ENCODE data around the gene SDK1. TPM values are rescaled to one million over a fixed set of nuclear protein-coding genes. Genes with fewer than 3 reads are reported as not detected.

SDK1 gene
- total and polyA plus RNA-seq, 12 donors = 1.0 to 5.3 (median 3.2) TPM

DNA sequence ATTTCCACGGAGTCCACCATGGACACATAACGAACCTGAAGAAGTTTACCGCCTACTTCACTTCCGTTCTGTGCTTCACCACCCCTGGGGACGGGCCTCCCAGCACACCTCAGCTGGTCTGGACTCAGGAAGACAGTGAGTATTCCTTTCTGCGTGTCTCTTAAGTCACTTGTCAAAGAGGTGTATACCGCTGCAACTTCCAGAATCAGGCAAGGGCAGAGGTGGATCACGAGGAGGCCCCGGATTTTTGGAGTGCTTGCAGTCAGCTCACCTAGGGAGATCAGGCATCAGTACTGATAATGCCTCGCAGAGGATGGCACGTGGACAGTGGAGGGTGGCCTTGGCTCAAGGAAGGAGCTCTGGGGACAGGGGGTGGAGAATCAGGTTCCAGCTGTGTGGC, 750.6 kb downstream of the SDK1 start:
- ATAC-seq (no peak), DNase-seq (no peak)
- Histone ChIP-seq H3K4me1 (no peaks in the 10 kb centered on the region), H3K27me3 (peaks cover 0 to 3% (median 0%) of the 10 kb centered on the region in 7 donors), H3K9me3 (peaks cover 0 to 4% (median 0%) of the 10 kb centered on the region in 11 donors), H3K36me3 (no peaks in the 10 kb centered on the region), H3K4me3 (no peak overlapping the region), H3K27ac (no peak overlapping the region)
- WGBS, 2 donors = 89% methylated on average over 11 of the region's 11 CpGs
- intact Hi-C loops (cut with DNase I) = no loop called here
- TF ChIP-seq, protein P1, sequence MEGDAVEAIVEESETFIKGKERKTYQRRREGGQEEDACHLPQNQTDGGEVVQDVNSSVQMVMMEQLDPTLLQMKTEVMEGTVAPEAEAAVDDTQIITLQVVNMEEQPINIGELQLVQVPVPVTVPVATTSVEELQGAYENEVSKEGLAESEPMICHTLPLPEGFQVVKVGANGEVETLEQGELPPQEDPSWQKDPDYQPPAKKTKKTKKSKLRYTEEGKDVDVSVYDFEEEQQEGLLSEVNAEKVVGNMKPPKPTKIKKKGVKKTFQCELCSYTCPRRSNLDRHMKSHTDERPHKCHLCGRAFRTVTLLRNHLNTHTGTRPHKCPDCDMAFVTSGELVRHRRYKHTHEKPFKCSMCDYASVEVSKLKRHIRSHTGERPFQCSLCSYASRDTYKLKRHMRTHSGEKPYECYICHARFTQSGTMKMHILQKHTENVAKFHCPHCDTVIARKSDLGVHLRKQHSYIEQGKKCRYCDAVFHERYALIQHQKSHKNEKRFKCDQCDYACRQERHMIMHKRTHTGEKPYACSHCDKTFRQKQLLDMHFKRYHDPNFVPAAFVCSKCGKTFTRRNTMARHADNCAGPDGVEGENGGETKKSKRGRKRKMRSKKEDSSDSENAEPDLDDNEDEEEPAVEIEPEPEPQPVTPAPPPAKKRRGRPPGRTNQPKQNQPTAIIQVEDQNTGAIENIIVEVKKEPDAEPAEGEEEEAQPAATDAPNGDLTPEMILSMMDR (IDR thresholded peaks at IDR 0.05) = no peak

DNA sequence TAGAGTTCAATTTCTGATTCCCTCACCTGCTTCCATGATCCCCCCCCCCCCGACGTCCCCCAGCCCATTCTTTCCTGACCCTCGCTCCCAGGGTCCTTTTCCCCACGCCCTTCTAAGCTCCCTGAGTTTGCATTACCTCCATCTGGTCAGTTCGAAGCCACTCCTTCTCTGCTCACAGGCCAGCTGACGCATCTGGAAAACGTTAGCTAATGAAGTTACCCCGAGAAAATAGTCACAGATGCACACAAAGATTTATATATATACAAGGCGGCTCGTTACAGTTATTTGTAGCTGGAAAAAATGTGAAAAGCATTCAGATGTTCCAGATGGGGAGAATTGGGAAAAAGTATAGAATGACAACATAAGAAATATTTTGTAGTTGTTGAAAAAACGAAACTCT, 751.1 kb downstream of the SDK1 start:
- TF ChIP-seq, protein P1 (IDR thresholded peaks at IDR 0.05) = no peak
- DNase-seq = no peak
- Histone ChIP-seq H3K27me3 (peaks cover 0 to 3% (median 0%) of the 10 kb centered on the region in 7 donors), H3K4me3 (no peak overlapping the region), H3K9me3 (peaks cover 0 to 4% (median 0%) of the 10 kb centered on the region in 11 donors), H3K27ac (no peak overlapping the region), H3K36me3 (no peaks in the 10 kb centered on the region), H3K4me1 (no peaks in the 10 kb centered on the region)
- no peak for ATAC-seq
- intact Hi-C loops (cut with DNase I) = no loop called here
- WGBS, 2 donors = 79 to 80% methylated on average over 11 of the region's 11 CpGs

DNA sequence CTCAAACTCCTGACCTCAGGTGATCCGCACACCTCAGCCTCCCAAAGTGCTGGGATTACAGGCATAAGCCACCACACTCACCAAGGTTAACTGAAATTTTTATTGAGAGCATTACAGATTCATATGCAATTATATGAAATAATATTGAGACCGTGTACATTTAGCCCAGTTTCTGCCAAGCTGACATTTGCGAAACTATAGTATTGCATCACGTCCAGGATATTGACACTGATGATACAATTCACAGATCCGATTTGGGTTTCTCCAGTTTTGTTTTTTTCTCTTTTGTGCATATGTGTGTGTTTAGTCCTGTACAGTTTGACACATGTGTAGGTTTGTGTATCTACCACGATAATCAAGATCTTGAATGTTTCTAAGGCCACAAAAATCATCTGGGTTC, 753.1 kb downstream of the SDK1 start:
- H3K27me3 ChIP-seq = peaks cover 0 to 3% (median 0%) of the 10 kb centered on the region in 7 donors
- ATAC-seq (no peak), DNase-seq (no peak)
- no peak overlapping the region for H3K27ac ChIP-seq
- TF ChIP-seq, protein P1 (IDR thresholded peaks at IDR 0.05) = no peak
- no peaks in the 10 kb centered on the region for H3K4me1 ChIP-seq
- WGBS, 2 donors = 86 to 87% methylated on average over 6 of the region's 6 CpGs
- no peak overlapping the region for H3K4me3 ChIP-seq
- no peaks in the 10 kb centered on the region for H3K36me3 ChIP-seq
- H3K9me3 ChIP-seq = peaks cover 0 to 14% (median 4%) of the 10 kb centered on the region in 11 donors
- intact Hi-C loops (cut with DNase I) = no loop called here

DNA sequence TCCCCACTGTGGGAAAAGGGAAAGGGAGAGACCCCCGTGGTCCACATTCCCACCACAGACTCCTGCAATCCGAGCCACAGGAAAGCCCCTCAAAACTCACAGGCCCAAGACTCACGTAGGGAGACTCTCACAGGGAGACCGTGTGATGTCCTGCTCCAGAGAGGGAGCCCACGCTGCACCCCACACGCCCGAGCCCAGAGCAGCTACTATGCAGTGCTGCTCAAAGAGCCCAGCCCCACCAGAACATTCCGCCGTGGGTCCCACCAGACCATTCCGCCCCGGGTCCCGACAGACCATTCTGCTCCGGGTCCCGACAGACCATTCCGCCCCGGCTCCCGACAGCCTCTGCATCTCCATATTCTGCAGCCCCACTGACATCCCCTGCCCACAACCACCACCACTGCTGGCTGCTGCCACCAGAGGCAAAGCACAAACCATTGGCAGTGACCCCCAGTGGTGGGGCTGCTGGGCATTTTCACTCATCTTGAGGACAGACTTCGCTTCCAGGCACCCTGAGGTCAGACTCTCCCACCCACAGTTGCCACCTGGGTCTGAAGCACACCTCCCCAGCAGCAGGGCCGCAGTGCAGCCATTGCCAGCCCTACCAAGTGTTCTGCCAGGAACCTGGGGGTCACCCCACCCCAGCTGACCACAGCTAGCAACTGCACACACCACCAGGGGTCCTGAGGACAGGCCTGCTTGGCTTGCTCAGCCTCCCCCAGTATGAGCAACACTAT, 755.7 kb downstream of the SDK1 start:
- DNase-seq (no peak), ATAC-seq (no peak)
- intact Hi-C loops (cut with DNase I) = no loop called here
- no peaks in the 10 kb centered on the region for H3K4me1 ChIP-seq
- WGBS, 2 donors = 93 to 94% methylated on average over 19 of the region's 19 CpGs
- H3K9me3 ChIP-seq = peaks cover 0 to 24% (median 5%) of the 10 kb centered on the region in 11 donors
- no peak overlapping the region for H3K4me3 ChIP-seq
- H3K27me3 ChIP-seq = no peaks in the 10 kb centered on the region
- H3K36me3 ChIP-seq = no peaks in the 10 kb centered on the region
- TF ChIP-seq, protein P1 (IDR thresholded peaks at IDR 0.05) = no peak
- no peak overlapping the region for H3K27ac ChIP-seq

Measured in heart right ventricle (tissue), 16 donors.